Activated naive CD4-positive, alpha-beta T cell treated with anti-CD3 and anti-CD28 coated beads, Interleukin-2, amount 50 U/mL, for 72 hours (primary cell): ENCODE measurements around the gene SPSB4. TPM values are rescaled to one million over a fixed set of nuclear protein-coding genes. Genes with fewer than 3 reads are reported as not detected.

Experiments used
- ATAC-seq, 2 donors: fragments of 150-1000 bp; cut with Tn5 transposase; 2 replicates each; pipeline ENCODE4 v1.10.0; 2021; ENCODE audit warnings: mild to moderate bottlenecking in 2 of 2, moderate library complexity in 2 of 2
- DNase-seq, 2 donors: peaks; one replicate each; pipeline ENCODE4 v3.0.0; 2021 to 2022; ENCODE audit warnings: low spot score in 2 of 2
- H3K27ac Mint-ChIP-seq, 2 donors: one replicate each; pipeline ENCODE4 v1.8.0; 2022; ENCODE audit warnings: mild to moderate bottlenecking in 2 of 2, mixed read lengths in 2 of 2
- H3K36me3 Mint-ChIP-seq, 2 donors: one replicate each; pipeline ENCODE4 v1.8.0; 2022; ENCODE audit warnings: mixed read lengths in 2 of 2
- H3K9me3 Mint-ChIP-seq, 2 donors: one replicate each; pipeline ENCODE4 v1.8.0; 2022; ENCODE audit warnings: mixed read lengths in 2 of 2
- total RNA-seq, 2 donors: library from RNA; stranded (reverse); gene quantifications; one replicate each; pipeline ENCODE4 v1.2.3, GENCODE V29; 2022

The SPSB4 gene
- total RNA-seq, 2 donors from 2014 or later = not detected

- no peak for ATAC-seq
- Mint-ChIP-seq H3K27ac (no peak overlapping the region), H3K9me3 (peaks cover 7 to 9% of the 10 kb centered on the region in 2 donors)
Observed at GRCh38 chr3:141181819-141182218, 130.7 kb downstream of the SPSB4 start.

DNA sequence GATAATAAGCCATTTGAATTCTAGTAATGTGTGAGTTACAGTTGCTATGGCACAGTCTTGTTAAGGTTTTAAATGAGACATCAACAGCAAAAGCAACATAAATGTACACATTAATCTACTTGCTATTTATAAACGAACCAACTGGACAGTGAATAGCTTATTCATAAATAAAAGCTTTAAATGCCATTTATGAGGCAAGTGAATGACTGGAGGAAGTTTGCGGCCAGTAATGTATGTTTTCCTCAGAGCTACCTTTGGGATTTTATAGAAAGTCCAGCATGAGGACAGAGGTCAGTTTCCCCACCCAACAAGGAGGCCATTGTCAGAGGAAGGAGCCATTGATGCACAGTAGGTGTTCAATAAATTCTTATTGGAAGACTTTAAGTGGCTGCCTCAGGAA is 132.5 kb downstream of the SPSB4 start:
- peaks cover 0 to 6% of the 10 kb centered on the region in 2 donors for H3K36me3 Mint-ChIP-seq
- DNase-seq (no peak), ATAC-seq (no peak)
- peaks cover 7 to 9% of the 10 kb centered on the region in 2 donors for H3K9me3 Mint-ChIP-seq
- no peak overlapping the region for H3K27ac Mint-ChIP-seq

More at GRCh38 chr3:141181819-141182218, 130.7 kb downstream of the SPSB4 start:
- no peak for DNase-seq
- H3K36me3 Mint-ChIP-seq = peaks cover 0 to 6% of the 10 kb centered on the region in 2 donors

- DNase-seq = no peak
- ATAC-seq = no peak
- Mint-ChIP-seq H3K27ac (no peak overlapping the region), H3K36me3 (peaks cover 0 to 6% of the 10 kb centered on the region in 2 donors), H3K9me3 (peaks cover 7 to 9% of the 10 kb centered on the region in 2 donors)
Observed at GRCh38 chr3:141184430-141184829, 133.3 kb downstream of the SPSB4 start.

GRCh38 chr3:141191097-141191749 is 140.1 kb downstream of the SPSB4 start:
- Mint-ChIP-seq H3K27ac (no peak overlapping the region), H3K36me3 (peaks cover 0 to 7% of the 10 kb centered on the region in 2 donors), H3K9me3 (no peaks in the 10 kb centered on the region)
- DNase-seq (no peak), ATAC-seq (no peak)

DNA sequence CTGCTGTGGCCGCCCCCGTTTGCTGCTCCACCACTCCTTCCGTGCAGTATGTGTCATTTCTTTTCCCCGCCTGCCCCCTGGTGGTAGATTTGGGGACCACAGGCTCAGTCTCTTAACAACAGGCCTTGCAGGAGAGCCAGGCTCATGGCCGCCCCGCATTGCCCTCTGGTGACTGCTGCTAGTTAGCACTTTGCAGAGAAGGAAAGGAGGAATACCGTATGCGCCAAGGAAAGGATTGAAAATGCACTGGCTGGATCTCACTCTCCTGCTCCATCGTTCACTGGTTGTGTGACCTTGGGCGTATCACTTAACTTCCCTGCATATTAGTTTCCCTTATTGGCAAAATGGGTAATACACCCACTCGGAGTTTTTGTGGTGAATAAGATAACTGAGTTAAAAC is 141.2 kb downstream of the SPSB4 start:
- Mint-ChIP-seq H3K9me3 (no peaks in the 10 kb centered on the region), H3K36me3 (peaks cover 0 to 7% of the 10 kb centered on the region in 2 donors), H3K27ac (no peak overlapping the region)
- DNase-seq = peak; percentile 89 to 99
- peak; percentile 100 for ATAC-seq

DNA sequence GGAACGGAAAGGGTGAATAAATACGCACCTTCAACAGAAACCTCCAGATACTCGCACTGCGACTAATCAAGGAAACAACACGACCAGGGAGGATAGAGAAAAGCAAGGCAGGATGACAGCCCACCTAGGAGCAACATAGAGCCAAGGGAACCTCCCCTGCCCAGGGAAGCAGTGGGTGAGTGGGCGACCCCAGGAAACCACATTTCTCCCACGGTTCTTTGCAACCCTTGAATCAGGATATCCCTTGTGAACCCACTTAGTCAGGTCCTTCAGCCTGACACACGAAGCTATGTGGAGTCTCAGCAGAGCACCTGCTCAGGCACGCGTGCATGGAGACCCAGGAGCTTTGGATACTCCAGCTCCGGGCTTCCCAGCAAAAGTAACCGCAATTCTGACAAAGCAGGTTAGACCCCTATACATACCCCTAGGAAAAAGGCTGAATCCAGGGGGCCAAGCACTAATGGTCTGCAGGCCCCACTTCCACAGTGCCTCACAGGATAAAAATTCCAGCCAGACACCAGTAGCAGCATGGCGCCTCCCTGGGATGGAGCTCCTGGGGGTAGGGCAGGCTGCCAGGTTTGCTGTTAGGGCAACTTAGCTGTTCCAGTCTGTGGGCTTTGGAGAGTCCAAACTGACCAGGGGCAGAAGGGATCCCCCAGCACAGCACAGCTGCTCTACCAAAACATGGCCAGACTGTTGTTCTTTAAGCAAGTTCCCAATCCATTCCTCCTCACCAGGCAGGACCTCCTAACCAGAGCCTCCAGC is 142.1 kb downstream of the SPSB4 start:
- peaks cover 0 to 7% of the 10 kb centered on the region in 2 donors for H3K36me3 Mint-ChIP-seq
- DNase-seq (no peak), ATAC-seq (no peak)
- no peak overlapping the region for H3K27ac Mint-ChIP-seq
- H3K9me3 Mint-ChIP-seq = no peaks in the 10 kb centered on the region

Other genes starting within 250 kb of the SPSB4 start
- 10 to 100 TPM; 47.2 to 98.6 TPM for gene SLC25A36, start 109.5 kb upstream of the SPSB4 start, total RNA-seq
- 10 to 100 TPM in 1 of 2 donors, 1 to 10 TPM in 1; 9.7 to 17.5 TPM for gene PXYLP1, start 180.5 kb downstream of the SPSB4 start, total RNA-seq